ENCODE measurements around the gene P4HA2. TPM values are rescaled to one million over a fixed set of nuclear protein-coding genes. Genes with fewer than 3 reads are reported as not detected.

Gene P4HA2
- total and polyA plus RNA-seq, 8 donors = 22.5 to 81.9 (median 34.1) TPM

GRCh38 chr5:132238169-132238744 lies 10.6 kb upstream of the P4HA2 start:
- peak; percentile 74 to 77 for TF ChIP-seq CTCF (IDR thresholded peaks at IDR 0.05)
- H3K27me3 ChIP-seq = no peaks in the 10 kb centered on the region
- H3K36me3 ChIP-seq = no peaks in the 10 kb centered on the region
- peak in 2 of 4 donors; percentile 57 to 67 for DNase-seq
- no peak overlapping the region for H3K4me3 ChIP-seq
- H3K9me3 ChIP-seq = peaks cover 0 to 6% of the 10 kb centered on the region in 2 donors
- H3K27ac ChIP-seq = no peak overlapping the region
- intact Hi-C loops (cut with DNase I) = no loop called here
- H3K4me1 ChIP-seq = no peaks in the 10 kb centered on the region
- ATAC-seq = peak; percentile 91

DNA sequence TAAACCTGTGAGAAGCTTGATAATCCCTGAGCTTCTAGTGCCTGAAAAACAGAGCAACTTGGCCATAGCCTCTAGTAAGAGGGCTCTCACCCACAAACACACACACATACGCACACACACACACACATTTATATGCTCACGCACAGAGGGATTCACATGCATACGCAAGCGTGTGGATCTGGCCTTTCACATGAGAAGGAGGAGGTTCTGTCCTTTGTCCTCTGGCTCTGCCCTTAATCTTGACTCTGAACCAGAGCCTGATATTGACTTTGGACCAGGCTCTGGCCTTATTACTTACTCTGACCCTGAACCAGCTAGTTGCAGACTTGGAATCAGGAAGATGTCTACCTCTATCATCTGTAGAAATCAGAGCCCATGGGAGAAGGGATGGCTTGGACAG lies 10.0 kb upstream of the P4HA2 start:
- no peaks in the 10 kb centered on the region for H3K4me1 ChIP-seq
- intact Hi-C loops (cut with DNase I) = no loop called here
- H3K27ac ChIP-seq = no peak overlapping the region
- TF ChIP-seq CTCF (IDR thresholded peaks at IDR 0.05) = no peak
- no peaks in the 10 kb centered on the region for H3K36me3 ChIP-seq
- ATAC-seq = no peak
- H3K4me3 ChIP-seq = no peak overlapping the region
- peaks cover 0 to 6% of the 10 kb centered on the region in 2 donors for H3K9me3 ChIP-seq
- H3K27me3 ChIP-seq = no peaks in the 10 kb centered on the region
- DNase-seq = no peak

DNA sequence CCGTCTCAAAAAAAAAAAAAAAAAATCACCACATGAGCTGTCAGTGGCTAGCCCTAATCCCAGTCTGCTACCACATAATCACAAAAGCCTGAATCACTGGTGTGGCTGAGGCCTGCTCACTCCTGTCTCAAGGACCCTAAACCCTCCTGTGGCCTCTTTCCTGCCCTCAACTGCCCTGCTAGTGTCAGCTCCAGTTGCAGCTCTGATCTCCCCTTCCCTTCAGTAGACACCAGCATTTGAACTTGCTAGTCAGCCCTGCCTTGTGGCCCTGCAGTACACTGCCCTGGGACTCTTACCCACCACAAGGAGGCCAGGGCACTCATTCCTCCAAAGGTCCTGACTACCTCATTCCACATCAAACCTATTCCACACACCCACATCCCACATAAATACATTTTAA lies 9.5 kb upstream of the P4HA2 start:
- H3K4me1 ChIP-seq = no peaks in the 10 kb centered on the region
- no peaks in the 10 kb centered on the region for H3K27me3 ChIP-seq
- H3K9me3 ChIP-seq = peaks cover 0 to 6% of the 10 kb centered on the region in 2 donors
- no peak overlapping the region for H3K4me3 ChIP-seq
- intact Hi-C loops (cut with DNase I) = no loop called here
- no peaks in the 10 kb centered on the region for H3K36me3 ChIP-seq
- peak in 1 of 4 donors; percentile 12 for DNase-seq
- ATAC-seq = no peak
- no peak overlapping the region for H3K27ac ChIP-seq
- no peak for TF ChIP-seq CTCF (IDR thresholded peaks at IDR 0.05)

- intact Hi-C loops (cut with DNase I) = no loop called here
- no peak for TF ChIP-seq CTCF (IDR thresholded peaks at IDR 0.05)
- Histone ChIP-seq H3K4me3 (no peak overlapping the region), H3K27me3 (no peaks in the 10 kb centered on the region), H3K4me1 (no peaks in the 10 kb centered on the region), H3K9me3 (no peaks in the 10 kb centered on the region), H3K36me3 (no peaks in the 10 kb centered on the region), H3K27ac (no peak overlapping the region)
- no peak for ATAC-seq
- DNase-seq = no peak
Observed at GRCh38 chr5:132235340-132235739, 7.7 kb upstream of the P4HA2 start.

DNA sequence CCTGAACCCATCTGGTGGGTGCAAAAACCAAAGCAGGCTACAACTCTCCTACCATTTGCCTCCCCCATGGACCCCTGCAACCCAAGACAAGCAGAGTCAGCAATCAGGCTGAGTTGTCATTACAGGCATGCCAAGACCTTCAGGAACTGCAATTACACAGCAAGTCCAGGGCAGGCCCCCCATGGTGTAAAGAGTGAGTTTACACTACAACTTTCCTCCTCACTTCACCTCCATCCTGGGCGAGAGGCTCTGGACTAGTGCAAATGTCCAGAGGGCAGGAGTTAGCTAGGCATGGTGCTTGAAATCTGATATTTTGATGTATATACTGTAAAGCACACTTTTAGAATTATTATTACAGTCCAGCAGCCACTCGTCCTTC lies 7.0 kb upstream of the P4HA2 start:
- H3K27me3 ChIP-seq = no peaks in the 10 kb centered on the region
- TF ChIP-seq CTCF (IDR thresholded peaks at IDR 0.05) = no peak
- H3K27ac ChIP-seq = no peak overlapping the region
- ATAC-seq (no peak), DNase-seq (peak in 1 of 4 donors; percentile 11)
- intact Hi-C loops (cut with DNase I) = no loop called here
- H3K4me3 ChIP-seq = no peak overlapping the region
- H3K4me1 ChIP-seq = no peaks in the 10 kb centered on the region
- no peaks in the 10 kb centered on the region for H3K36me3 ChIP-seq
- H3K9me3 ChIP-seq = no peaks in the 10 kb centered on the region
